Body of pancreas (tissue), 4 donors: ENCODE results near the gene KRT83. TPM values are rescaled to one million over a fixed set of nuclear protein-coding genes. Genes with fewer than 3 reads are reported as not detected.

ENCODE experiments used
- ATAC-seq: fragments of 150-250 bp; one replicate; pipeline ENCODE4 v1.9.1; 2016
- DNase-seq, 4 donors: peaks; one replicate each; pipeline ENCODE4 v3.0.0-alpha.2; 2019
- H3K27ac ChIP-seq, 4 donors: fragments of 200-600 bp; sonication (generic); 1 replicate in 3 of 4; 2 replicates in 1 of 4; pipeline versions ENCODE4 v1.5.1 to v1.6.1; 2016 to 2019; ENCODE audit warnings: mild to moderate bottlenecking in 1 of 4, mixed read lengths in 1 of 4, moderate library complexity in 1 of 4
- H3K27me3 ChIP-seq, 2 donors: fragments of 200-600 bp; sonication (generic); one replicate each; pipeline ENCODE4 v1.6.0; 2016; ENCODE audit warnings: mild to moderate bottlenecking in 1 of 2
- H3K36me3 ChIP-seq, 2 donors: fragments of 200-600 bp; sonication (generic); replicated peaks in 1 of 2; 2 replicates each; pipeline ENCODE4 v1.5.1; 2016; ENCODE audit warnings: low read depth in 2 of 2; ENCODE audit not compliant: insufficient read depth in 1 of 2
- H3K4me1 ChIP-seq: fragments of 200-600 bp; sonication (generic); one replicate; pipeline ENCODE4 v1.6.0; 2016
- H3K4me3 ChIP-seq, 2 donors: fragments of 200-600 bp; sonication (generic); 1 replicate in 1 of 2; 2 replicates in 1 of 2; pipeline ENCODE4 v1.5.1; 2016 to 2019
- H3K9me3 ChIP-seq, 3 donors: fragments of 200-600 bp; sonication (generic); 1 replicate in 2 of 3; 2 replicates in 1 of 3; pipeline ENCODE4 v1.5.1; 2016
- CTCF ChIP-seq, 7 experiments: fragments of 450-650 bp in 4 of 7; fragments of 200-600 bp in 3 of 7; sonication (generic) in 3 of 7; IDR thresholded peaks; one replicate each; pipeline ENCODE4 v1.5.1; 2016 to 2019; ENCODE audit warnings: antibody characterized with exemption in 7 of 7
- POLR2A ChIP-seq, 3 donors: fragments of 450-650 bp; IDR thresholded peaks; one replicate each; pipeline ENCODE4 v1.6.1; 2016; ENCODE audit warnings: antibody characterized with exemption in 3 of 3, mild to moderate bottlenecking in 2 of 3
- WGBS, 2 donors: methylation state at CpG; one replicate each; pipeline ENCODE4 v1.1.5; 2017; 5-methylcytosine and 5-hydroxymethylcytosine counted together
- intact Hi-C: fragments of 100-400 bp; cut with DNase I; formaldehyde crosslinking; loops from one replicate; pipeline ENCODE4 v1.15.1; 2023
- total RNA-seq, 2 donors: library from RNA; depleted of rRNA; stranded (reverse); fragments of >200 nt; gene quantifications; one replicate each; pipeline ENCODE4 v1.1.0, GENCODE V29; 2016

Gene KRT83
- total RNA-seq, 2 donors from 2014 or later = not detected

- Histone ChIP-seq H3K4me1 (peaks cover 11% of the 10 kb centered on the region), H3K9me3 (no peaks in the 10 kb centered on the region), H3K27ac (no peak overlapping the region), H3K36me3 (no peaks in the 10 kb centered on the region), H3K27me3 (no peaks in the 10 kb centered on the region), H3K4me3 (no peak overlapping the region)
- ATAC-seq = no peak
- DNase-seq = no peak
- intact Hi-C loops = no loop called here
- WGBS, 2 donors = 96 to 97% methylated on average over 2 of the region's 2 CpGs
- no peak for TF ChIP-seq CTCF (IDR thresholded peaks at IDR 0.05)
- TF ChIP-seq POLR2A (IDR thresholded peaks at IDR 0.05) = no peak
These were observed 35.9 kb downstream of the KRT83 start for GRCh38 chr12:52285172-52285745.

- WGBS, 2 donors = 61 to 81% methylated on average over 4 of the region's 4 CpGs
- Histone ChIP-seq H3K27me3 (no peaks in the 10 kb centered on the region), H3K36me3 (no peaks in the 10 kb centered on the region), H3K4me3 (no peak overlapping the region), H3K4me1 (peaks cover 17% of the 10 kb centered on the region), H3K9me3 (no peaks in the 10 kb centered on the region), H3K27ac (no peak overlapping the region)
- DNase-seq (no peak), ATAC-seq (no peak)
- TF ChIP-seq CTCF (IDR thresholded peaks at IDR 0.05) = no peak
- TF ChIP-seq POLR2A (IDR thresholded peaks at IDR 0.05) = no peak
- intact Hi-C loops = no loop called here
These were observed 36.5 kb downstream of the KRT83 start for GRCh38 chr12:52284562-52285171.

GRCh38 chr12:52280796-52281560 is 40.2 kb downstream of the KRT83 start:
- Histone ChIP-seq H3K9me3 (no peaks in the 10 kb centered on the region), H3K4me3 (no peak overlapping the region), H3K4me1 (peaks cover 48% of the 10 kb centered on the region), H3K27ac (peak overlapping the region; percentile 58 to 82 (median 78)), H3K27me3 (no peaks in the 10 kb centered on the region), H3K36me3 (no peaks in the 10 kb centered on the region)
- TF ChIP-seq CTCF (IDR thresholded peaks at IDR 0.05) (no peak), POLR2A (IDR thresholded peaks at IDR 0.05) (no peak)
- DNase-seq (peak; percentile 53 to 77 (median 59)), ATAC-seq (peak; percentile 20)
- WGBS, 2 donors = 57 to 73% methylated on average over 4 of the region's 4 CpGs
- intact Hi-C loops = no loop called here

GRCh38 chr12:52280319-52280795 is 40.8 kb downstream of the KRT83 start:
- TF ChIP-seq POLR2A (IDR thresholded peaks at IDR 0.05) (peak in 2 of 3 donors; percentile 8 to 42), CTCF (IDR thresholded peaks at IDR 0.05) (no peak)
- peak overlapping the region; percentile 58 to 82 (median 78) for H3K27ac ChIP-seq
- H3K4me3 ChIP-seq = no peak overlapping the region
- peak; percentile 72 for ATAC-seq
- intact Hi-C loops = no loop called here
- 47 to 61% methylated on average over 3 of the region's 3 CpGs for WGBS, 2 donors
- H3K4me1 ChIP-seq = peaks cover 48% of the 10 kb centered on the region
- H3K36me3 ChIP-seq = no peaks in the 10 kb centered on the region
- peak; percentile 68 to 89 (median 76) for DNase-seq
- no peaks in the 10 kb centered on the region for H3K9me3 ChIP-seq
- H3K27me3 ChIP-seq = no peaks in the 10 kb centered on the region
